ENCODE data around the gene TIMM8A.

The TIMM8A gene, protein sequence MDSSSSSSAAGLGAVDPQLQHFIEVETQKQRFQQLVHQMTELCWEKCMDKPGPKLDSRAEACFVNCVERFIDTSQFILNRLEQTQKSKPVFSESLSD

DNA sequence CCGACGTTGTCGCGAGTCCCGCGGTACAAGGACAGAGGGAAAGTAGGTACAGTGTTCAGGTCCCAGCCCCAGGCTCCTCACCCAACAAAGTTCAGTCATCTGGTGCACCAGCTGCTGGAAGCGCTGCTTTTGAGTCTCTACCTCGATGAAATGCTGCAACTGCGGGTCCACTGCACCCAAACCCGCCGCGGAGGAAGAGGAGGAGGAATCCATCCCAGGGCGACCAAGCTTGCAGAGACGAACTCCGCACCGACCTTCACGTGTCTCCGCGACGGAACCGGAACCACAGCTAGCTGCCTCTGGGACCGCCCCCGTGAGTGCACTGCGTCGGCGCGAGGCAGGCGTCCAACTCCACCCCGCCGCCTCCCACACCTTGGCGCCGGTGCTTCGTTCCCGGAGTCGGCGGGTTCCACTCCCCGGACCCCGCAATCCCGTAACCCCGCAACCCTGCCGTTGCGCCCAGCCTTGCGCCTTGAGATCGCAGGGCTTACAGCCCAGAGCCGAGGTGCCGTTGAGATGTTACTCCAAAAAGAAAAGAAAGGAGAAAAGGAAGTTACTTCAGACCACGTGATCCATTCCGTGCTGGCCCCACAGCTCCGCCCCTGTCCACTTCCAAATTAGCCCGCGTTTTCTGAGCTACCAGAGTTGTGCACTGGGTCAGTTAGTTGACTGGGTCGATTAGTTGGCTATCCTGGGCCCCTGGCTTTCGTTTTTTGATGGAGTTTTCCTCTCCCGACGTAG lies at the start of gene TIMM8A:
TSS of gene TIMM8A (minus strand) at position 291 of the 741 bp plus-strand sequence. CDS start at position 213, 78 bp downstream.
- H3K4me3 Mint-ChIP-seq: peak within 1 kb of the TSS; percentile 89
- H3K36me3 Mint-ChIP-seq: peaks cover 5% of the 10 kb centered on the region
- H3K4me1 Mint-ChIP-seq: no peaks in the 10 kb centered on the region
- H3K27ac Mint-ChIP-seq: peak within 1 kb of the TSS; percentile 78
- no peaks in the 10 kb centered on the region for H3K27me3 Mint-ChIP-seq
- H3K9me3 Mint-ChIP-seq: no peaks in the 10 kb centered on the region
- peak; percentile 47 to 53 for DNase-seq (ENCODE audit: low spot score in 2 of 2)
- ATAC-seq (ENCODE audit: low read depth): peak; percentile 100

DNA sequence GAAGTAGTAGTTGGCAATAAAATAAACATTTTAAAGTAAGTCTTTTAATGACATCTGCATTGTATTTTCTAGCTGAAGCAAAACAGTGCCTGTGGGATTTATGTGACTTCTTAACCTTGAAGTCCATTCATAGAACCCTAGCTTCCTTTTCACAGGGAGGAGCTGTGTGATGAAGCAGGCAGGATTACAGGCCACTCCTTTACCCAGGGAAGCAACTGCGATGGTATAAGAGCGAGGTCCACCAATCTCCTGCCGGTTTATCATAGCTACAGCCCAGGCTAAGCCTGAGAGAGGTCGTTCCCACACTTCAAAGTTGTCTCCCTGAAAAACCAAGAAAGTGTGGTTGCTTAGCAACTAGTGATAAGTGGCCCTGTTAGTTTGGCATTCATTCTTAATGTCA lies 49.2 kb upstream of the TIMM8A start:
- H3K4me3 Mint-ChIP-seq: no peak overlapping the region
- DNase-seq (ENCODE audit: low spot score in 2 of 2) (no peak), ATAC-seq (ENCODE audit: low read depth) (no peak)
- no peaks in the 10 kb centered on the region for H3K9me3 Mint-ChIP-seq
- H3K36me3 Mint-ChIP-seq: peaks cover 13% of the 10 kb centered on the region
- H3K27me3 Mint-ChIP-seq: no peaks in the 10 kb centered on the region
- H3K27ac Mint-ChIP-seq: no peak overlapping the region
- H3K4me1 Mint-ChIP-seq: peaks cover 5% of the 10 kb centered on the region

DNA sequence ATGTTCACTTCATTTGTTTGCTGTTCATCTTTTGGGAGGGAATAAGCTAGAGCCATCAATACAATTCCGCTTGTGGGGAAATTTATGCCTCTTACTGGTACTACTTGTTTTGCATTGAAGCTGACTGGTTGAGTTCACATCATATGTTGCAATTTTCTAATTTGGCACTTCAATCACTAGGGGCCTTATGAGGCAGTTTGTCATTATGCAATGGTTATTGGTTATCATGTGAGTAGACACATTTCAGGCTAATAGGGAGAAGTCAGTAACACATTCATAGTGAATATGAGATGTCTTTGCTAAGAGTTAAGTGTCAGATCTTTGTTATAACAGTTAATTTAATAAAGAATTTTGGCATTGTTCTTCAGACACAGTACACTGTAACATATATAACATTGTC lies 47.2 kb upstream of the TIMM8A start:
- Mint-ChIP-seq H3K4me1 (peaks cover 14% of the 10 kb centered on the region), H3K27ac (peak overlapping the region; percentile 35), H3K36me3 (peaks cover 12% of the 10 kb centered on the region), H3K4me3 (no peak overlapping the region), H3K27me3 (no peaks in the 10 kb centered on the region), H3K9me3 (no peaks in the 10 kb centered on the region)
- ATAC-seq (ENCODE audit: low read depth): no peak
- DNase-seq (ENCODE audit: low spot score in 2 of 2): no peak

DNA sequence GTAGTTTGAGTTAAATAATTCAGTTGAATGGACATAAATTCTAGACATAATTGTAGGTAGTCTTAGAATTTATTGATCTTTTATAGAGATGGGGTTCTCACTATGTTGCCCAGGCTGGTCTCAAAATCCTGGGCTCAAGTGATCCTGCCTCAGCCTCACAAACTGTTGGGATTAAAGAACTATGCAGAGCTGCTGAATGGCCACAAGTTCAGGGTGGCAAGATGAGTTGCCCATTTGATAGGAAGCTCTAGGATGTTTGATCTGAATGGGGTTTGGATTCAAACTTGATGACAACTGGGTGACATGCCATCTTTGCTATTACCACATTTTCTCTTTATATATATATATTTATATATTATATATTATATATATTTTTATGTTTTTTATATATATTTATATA lies 45.8 kb upstream of the TIMM8A start:
- Mint-ChIP-seq H3K4me1 (peaks cover 11% of the 10 kb centered on the region), H3K27ac (peak overlapping the region; percentile 92), H3K4me3 (no peak overlapping the region), H3K27me3 (no peaks in the 10 kb centered on the region), H3K9me3 (no peaks in the 10 kb centered on the region), H3K36me3 (peaks cover 9% of the 10 kb centered on the region)
- ATAC-seq (ENCODE audit: low read depth): no peak
- DNase-seq (ENCODE audit: low spot score in 2 of 2): no peak

DNA sequence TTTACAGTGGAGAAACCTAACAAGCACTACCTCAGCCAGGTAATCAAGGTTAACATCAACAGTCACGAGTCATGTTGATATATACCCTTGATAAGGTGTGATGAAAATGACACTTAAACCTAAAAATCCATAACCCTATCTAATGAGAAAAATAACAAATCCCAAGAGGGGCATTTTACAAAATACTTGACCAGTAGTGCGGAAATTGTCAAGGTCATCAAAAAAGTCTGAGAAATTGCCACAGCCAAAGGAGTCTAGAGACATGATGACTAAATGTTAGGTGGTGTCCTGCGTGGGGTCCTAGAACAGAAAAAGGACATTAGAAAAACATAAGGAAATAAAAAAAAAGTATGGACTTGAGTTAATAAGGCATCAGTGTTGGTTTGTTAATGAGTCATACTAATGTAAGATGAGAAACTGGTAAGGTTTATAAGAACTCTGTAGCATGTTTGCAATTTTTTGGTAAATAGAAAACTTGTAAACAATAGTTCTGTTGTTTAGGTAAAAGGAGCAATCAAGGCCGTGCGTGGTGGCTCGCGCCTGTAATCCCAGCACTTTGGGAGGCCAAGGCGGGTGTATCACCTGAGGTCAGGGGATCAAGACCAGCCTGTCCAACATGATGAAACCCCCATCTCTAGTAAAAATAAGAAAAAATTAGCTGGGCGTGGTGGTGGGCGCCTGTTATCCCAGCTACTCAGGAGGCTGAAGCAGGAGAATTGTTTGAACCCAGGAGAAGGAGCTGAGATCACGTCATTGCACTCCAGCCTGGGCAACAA lies 45.2 kb upstream of the TIMM8A start:
- ATAC-seq (ENCODE audit: low read depth): no peak
- Mint-ChIP-seq H3K4me1 (peaks cover 11% of the 10 kb centered on the region), H3K4me3 (no peak overlapping the region), H3K27me3 (no peaks in the 10 kb centered on the region), H3K9me3 (no peaks in the 10 kb centered on the region), H3K27ac (peak overlapping the region; percentile 92), H3K36me3 (peaks cover 9% of the 10 kb centered on the region)
- no peak for DNase-seq (ENCODE audit: low spot score in 2 of 2)

DNA sequence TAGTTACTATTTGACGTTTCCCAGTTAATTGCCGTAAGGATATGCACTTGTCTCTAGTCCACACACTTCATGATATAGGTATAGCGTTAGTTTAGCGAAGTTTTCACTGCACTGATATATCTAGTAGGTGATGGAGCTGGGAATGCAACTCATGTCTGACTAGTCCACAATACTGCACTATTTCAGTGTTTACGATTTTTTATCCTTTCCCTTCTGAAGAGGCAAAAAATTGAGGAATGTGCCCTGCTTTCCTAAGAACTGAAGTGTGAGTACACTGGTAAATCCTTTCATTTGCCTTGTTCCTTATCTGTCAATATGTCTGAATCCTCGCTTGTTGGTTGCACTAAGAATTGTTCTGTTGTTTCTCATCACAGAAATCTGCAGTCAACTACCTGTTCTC lies 43.3 kb upstream of the TIMM8A start:
- Mint-ChIP-seq H3K36me3 (peaks cover 9% of the 10 kb centered on the region), H3K27ac (peak overlapping the region; percentile 92)

DNA sequence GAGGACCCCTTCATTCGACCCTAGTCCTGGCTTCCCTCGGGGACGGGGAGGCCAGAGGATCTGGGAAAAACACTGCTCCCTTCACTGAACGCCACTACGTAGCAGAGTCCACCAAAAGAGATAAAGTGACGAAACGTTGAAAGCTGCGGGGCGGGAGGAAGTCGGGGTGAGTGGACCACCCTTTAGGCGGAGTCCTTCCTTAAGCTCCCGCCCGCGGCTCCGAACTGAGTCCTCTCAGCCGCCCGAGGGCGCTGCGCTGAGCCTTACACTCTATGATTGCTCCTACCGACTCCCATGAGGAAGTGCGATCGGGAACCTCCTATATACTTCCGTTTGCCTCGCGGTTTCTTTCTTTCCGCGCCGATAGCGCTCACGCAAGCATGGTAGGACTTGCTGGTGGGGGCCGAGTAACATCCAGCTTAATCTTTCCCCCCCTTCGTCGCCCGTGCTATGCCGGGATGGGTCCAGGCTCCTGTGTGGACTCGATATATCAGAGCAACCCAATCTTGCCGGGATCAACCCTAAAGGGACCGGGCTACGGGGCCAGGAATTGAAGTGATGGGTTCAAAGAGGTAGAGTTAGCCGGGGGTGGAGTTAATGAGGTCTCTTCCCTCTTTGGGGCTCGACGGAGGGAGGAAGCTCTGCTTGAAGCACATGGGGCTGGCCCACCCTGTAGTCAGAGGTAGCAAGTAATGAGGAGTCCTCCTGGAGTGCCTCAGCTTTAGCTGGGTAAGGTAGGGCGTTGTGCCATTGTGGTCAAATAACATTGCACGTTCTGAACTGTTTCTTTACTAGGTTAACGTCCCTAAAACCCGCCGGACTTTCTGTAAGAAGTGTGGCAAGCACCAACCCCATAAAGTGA lies 42.4 kb upstream of the TIMM8A start, which contains the start of gene RPL36A:
TSS of gene RPL36A (plus strand) at position 348 of the 862 bp plus-strand sequence. CDS start at position 381, 33 bp downstream.
- peaks cover 9% of the 10 kb centered on the region for H3K36me3 Mint-ChIP-seq
- H3K9me3 Mint-ChIP-seq: no peaks in the 10 kb centered on the region
- peak within 1 kb of the TSS; percentile 92 for H3K27ac Mint-ChIP-seq
- H3K4me3 Mint-ChIP-seq: peak within 1 kb of the TSS; percentile 90
- peak; percentile 76 for ATAC-seq (ENCODE audit: low read depth)
- peak; percentile 52 to 63 for DNase-seq (ENCODE audit: low spot score in 2 of 2)
- no peaks in the 10 kb centered on the region for H3K27me3 Mint-ChIP-seq
- peaks cover 16% of the 10 kb centered on the region for H3K4me1 Mint-ChIP-seq

More for the DNA sequence above, 43.3 kb upstream of the TIMM8A start:
- DNase-seq (ENCODE audit: low spot score in 2 of 2): no peak
- Mint-ChIP-seq H3K4me1 (peaks cover 11% of the 10 kb centered on the region), H3K9me3 (no peaks in the 10 kb centered on the region), H3K4me3 (peak overlapping the region; percentile 90), H3K27me3 (no peaks in the 10 kb centered on the region)
- ATAC-seq (ENCODE audit: low read depth): no peak

DNA sequence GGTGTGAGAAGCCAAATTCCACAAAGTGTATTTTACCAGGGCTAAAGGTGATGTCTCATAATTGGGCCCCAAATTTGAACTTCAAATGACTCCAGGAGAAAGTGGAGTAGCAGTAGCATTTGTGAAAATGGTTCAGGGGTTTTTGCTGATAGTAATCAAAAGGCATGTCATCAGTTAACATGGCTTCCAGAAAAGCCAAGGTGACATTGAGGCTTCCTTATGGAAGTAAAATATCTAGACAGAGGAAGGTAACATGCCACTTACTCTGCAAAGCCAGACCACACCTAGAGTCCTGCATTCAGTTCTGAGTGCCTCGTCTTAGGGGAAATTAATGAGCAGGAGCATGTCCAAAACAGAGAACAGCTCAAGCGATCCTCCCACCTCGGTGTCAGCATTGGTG lies 40.1 kb upstream of the TIMM8A start:
- Mint-ChIP-seq H3K4me3 (no peak overlapping the region), H3K9me3 (no peaks in the 10 kb centered on the region), H3K27ac (no peak overlapping the region), H3K27me3 (no peaks in the 10 kb centered on the region), H3K36me3 (peaks cover 6% of the 10 kb centered on the region), H3K4me1 (peaks cover 22% of the 10 kb centered on the region)
- no peak for DNase-seq (ENCODE audit: low spot score in 2 of 2)
- no peak for ATAC-seq (ENCODE audit: low read depth)

DNA sequence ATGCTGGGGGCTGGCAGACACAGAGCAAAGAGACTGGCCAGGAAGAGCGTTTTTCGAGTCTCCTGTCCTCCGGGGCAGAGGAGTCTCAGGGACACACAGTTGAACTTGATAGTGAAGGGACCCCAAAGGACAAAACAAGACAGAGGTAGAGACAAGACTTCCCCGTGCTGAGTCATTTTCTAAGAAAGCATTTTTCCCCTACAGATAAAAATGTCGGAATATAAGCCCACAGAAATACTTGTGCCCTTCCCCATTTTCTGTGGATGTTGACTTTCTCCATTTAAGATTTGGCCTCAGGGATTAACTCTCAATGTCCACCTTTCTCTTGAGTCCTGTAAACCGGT lies 38.0 kb upstream of the TIMM8A start:
- Mint-ChIP-seq H3K27ac (peak overlapping the region; percentile 93), H3K4me3 (peak overlapping the region; percentile 98), H3K36me3 (no peaks in the 10 kb centered on the region), H3K9me3 (no peaks in the 10 kb centered on the region), H3K27me3 (no peaks in the 10 kb centered on the region), H3K4me1 (peaks cover 18% of the 10 kb centered on the region)
- no peak for ATAC-seq (ENCODE audit: low read depth)
- no peak for DNase-seq (ENCODE audit: low spot score in 2 of 2)

DNA sequence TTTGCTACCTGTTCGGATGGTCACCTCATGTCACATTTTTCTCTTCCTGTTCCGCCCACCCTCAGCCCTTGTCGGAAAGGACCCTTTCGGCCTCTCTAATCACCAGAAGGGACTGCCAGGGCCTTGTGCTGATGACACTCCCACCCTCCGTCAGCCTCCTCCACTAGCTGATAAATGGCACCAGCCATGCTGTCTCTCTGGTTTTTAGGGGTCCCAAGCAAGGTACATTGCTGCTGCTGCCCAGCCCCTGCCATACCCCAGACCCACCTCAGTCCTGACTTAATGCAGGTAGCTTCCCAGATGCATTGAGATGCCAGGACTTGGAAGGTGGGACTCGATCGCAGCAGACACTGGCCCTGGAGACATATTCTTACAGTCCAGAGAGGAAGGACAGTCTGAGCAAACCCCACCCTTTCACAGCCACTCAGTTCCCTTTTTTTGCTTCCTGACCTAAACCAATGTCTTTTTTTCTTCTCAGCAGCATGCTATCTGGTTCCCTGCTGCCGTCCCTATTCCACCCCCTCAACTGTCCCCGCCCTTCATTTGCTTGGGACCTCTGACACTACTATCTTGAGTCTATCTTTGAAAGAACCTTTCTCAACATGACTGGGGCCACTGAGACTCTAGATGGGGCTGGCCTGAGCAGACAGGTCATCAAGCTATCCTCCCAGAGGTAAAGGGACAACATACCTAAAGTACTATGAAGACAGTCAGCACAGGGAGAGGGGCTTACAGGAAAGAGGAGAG lies 37.4 kb upstream of the TIMM8A start, which contains the start of gene BTK:
TSS of gene BTK (minus strand) at position 397 of the 747 bp plus-strand sequence. CDS start 10,907 bp downstream, outside the sequence.
- Mint-ChIP-seq H3K27ac (peak within 1 kb of the TSS; percentile 93), H3K4me3 (peak within 1 kb of the TSS; percentile 98), H3K27me3 (no peaks in the 10 kb centered on the region), H3K36me3 (no peaks in the 10 kb centered on the region), H3K4me1 (peaks cover 16% of the 10 kb centered on the region), H3K9me3 (no peaks in the 10 kb centered on the region)
- DNase-seq (ENCODE audit: low spot score in 2 of 2): peak; percentile 19 to 20
- ATAC-seq (ENCODE audit: low read depth): peak; percentile 67

DNA sequence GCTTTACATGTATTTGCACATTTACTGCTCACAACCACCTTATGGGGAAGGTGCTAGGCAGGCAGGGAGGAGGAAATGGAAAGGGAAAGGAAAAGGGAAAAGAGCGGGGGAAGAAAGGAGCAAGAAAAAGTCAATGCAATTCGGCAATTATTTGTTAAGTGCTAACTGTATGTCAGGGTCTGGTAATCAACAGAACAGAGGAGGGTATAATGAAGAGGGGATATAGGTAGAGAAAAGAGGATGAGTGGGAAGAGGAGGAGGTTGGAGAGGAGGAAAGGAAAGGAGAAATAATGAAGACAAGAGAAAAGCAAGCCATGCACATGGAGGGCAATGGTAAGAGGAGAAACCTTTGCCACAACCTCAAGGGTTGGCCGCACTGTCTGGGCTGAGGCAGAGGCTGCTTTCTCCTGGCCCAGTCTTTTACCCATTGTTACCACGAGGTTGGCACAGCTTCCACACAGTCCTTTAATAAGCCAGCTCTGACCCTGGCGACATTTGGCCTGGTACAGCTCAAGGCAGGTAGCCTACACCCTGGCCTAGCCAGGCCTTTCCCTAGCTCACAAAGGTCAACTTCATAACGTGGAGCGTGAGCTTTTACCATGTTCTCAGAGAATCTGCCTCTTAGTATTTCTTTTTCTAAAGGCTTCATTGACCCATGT lies 36.6 kb upstream of the TIMM8A start:
- Mint-ChIP-seq H3K9me3 (no peaks in the 10 kb centered on the region), H3K4me1 (peaks cover 16% of the 10 kb centered on the region), H3K36me3 (no peaks in the 10 kb centered on the region), H3K4me3 (peak overlapping the region; percentile 98), H3K27me3 (no peaks in the 10 kb centered on the region), H3K27ac (peak overlapping the region; percentile 93)
- no peak for DNase-seq (ENCODE audit: low spot score in 2 of 2)
- peak; percentile 3 for ATAC-seq (ENCODE audit: low read depth)

DNA sequence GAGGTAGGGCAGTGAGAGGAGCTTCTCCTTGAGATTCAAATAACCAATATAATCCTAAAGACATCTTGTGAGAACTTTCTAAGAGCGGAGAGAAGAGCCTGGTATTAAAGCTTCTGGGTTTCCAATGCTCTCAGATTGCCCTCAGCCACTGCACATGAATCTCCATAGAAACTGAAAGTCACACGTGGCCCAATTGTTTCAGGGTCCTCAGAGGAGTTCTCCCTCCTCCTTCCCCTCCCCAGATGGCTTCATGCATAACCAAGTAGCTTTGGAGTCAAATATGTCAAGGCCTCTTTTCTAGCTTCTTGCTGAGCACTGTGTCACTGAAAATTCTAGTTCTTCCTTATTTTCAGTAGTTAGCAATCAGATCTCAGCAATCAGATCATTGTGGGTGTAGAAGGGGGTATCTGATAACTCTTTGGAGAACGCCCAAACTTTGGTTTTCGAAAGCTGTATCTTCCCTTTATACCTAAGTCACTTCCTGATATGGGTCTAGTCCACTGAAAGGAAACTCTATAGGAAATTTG lies 35.2 kb upstream of the TIMM8A start:
- ATAC-seq (ENCODE audit: low read depth) (peak; percentile 59), DNase-seq (ENCODE audit: low spot score in 2 of 2) (peak in 1 of 2 donors; percentile 7)
- Mint-ChIP-seq H3K27me3 (no peaks in the 10 kb centered on the region), H3K9me3 (no peaks in the 10 kb centered on the region), H3K4me3 (peak overlapping the region; percentile 98), H3K36me3 (peaks cover 5% of the 10 kb centered on the region), H3K4me1 (peaks cover 21% of the 10 kb centered on the region), H3K27ac (peak overlapping the region; percentile 93)
